PC-9 (cell line): ENCODE measurements around the gene AKR1C1. TPM values are rescaled to one million over a fixed set of nuclear protein-coding genes. Genes with fewer than 3 reads are reported as not detected.
"Not testable (repeated sequence)": the region's sequence is repeated elsewhere in the genome, so short reads cannot be mapped to it uniquely, and the experiment has no call there.

Experiments used
- BruUV-seq: library from RNA; stranded (reverse); fragments of 400-500 nt; replicated peaks from 2 replicates; lab custom pipeline; 2021; lab: Mats Ljungman, UMichigan
- CTCF ChIA-PET: fragments of 300-600 bp; sonication (Branson Sonifier 250); formaldehyde crosslinking; loops from one replicate; lab custom pipeline; 2022; ENCODE audit warnings: antibody characterized with exemption; lab: Charles Lee
- POLR2A ChIA-PET: fragments of 300-600 bp; sonication (Branson Sonifier 250); formaldehyde crosslinking; loops from one replicate; lab custom pipeline; 2022; ENCODE audit warnings: antibody characterized with exemption; ENCODE audit not compliant: unreplicated experiment; lab: Charles Lee
- DNase-seq, 2 experiments: peaks; one replicate each; pipeline versions ENCODE4 v3.0.0 to v3.0.0-alpha.2; 2015 to 2022; ENCODE audit warnings: mixed read lengths in 1 of 2
- H2AFZ ChIP-seq: fragments of 200-600 bp; sonication (generic); 2 replicates; pipeline ENCODE4 v1.8.1; 2017; ENCODE audit warnings: antibody characterized with exemption
- H3F3A ChIP-seq: fragments of 200-600 bp; sonication (generic); 2 replicates; pipeline ENCODE4 v1.8.1; 2017; ENCODE audit warnings: antibody characterized with exemption, mild to moderate bottlenecking, low read depth; ENCODE audit not compliant: insufficient read depth
- H3K27ac ChIP-seq: fragments of 200-600 bp; sonication (generic); 2 replicates; pipeline ENCODE4 v1.6.1; 2016; ENCODE audit warnings: mixed run types
- H3K27me3 ChIP-seq: fragments of 200-600 bp; sonication (generic); 2 replicates; pipeline ENCODE4 v1.6.1; 2016; ENCODE audit warnings: low read depth, mixed run types; ENCODE audit not compliant: insufficient read depth
- H3K36me3 ChIP-seq: fragments of 200-600 bp; sonication (generic); 2 replicates; pipeline ENCODE4 v1.6.1; 2016; ENCODE audit warnings: low read depth, mixed run types
- H3K4me1 ChIP-seq: fragments of 200-600 bp; sonication (generic); replicated peaks from 2 replicates; pipeline ENCODE4 v1.6.1; 2016; ENCODE audit warnings: mixed run types; ENCODE audit not compliant: insufficient read depth
- H3K4me2 ChIP-seq: fragments of 200-600 bp; sonication (generic); 2 replicates; pipeline ENCODE4 v1.6.1; 2017; ENCODE audit warnings: mixed run types
- H3K4me3 ChIP-seq: fragments of 200-600 bp; sonication (generic); 2 replicates; pipeline ENCODE4 v1.6.1; 2016; ENCODE audit warnings: mixed run types
- H3K79me2 ChIP-seq: fragments of 200-600 bp; sonication (generic); 2 replicates; pipeline ENCODE4 v1.6.1; 2017; ENCODE audit warnings: low read depth, mixed run types
- H3K9me2 ChIP-seq: fragments of 200-600 bp; sonication (generic); 2 replicates; pipeline ENCODE4 v1.8.1; 2017; ENCODE audit warnings: mild to moderate bottlenecking; ENCODE audit not compliant: insufficient read depth
- H3K9me3 ChIP-seq: fragments of 200-600 bp; sonication (generic); 2 replicates; pipeline ENCODE4 v1.8.1; 2016; ENCODE audit warnings: low read depth; ENCODE audit not compliant: insufficient read depth
- H4K20me1 ChIP-seq: fragments of 200-600 bp; sonication (generic); 2 replicates; pipeline ENCODE4 v1.8.1; 2017; ENCODE audit not compliant: insufficient read depth
- CTCF ChIP-seq: fragments of 200-600 bp; sonication (generic); conservative IDR thresholded peaks from 2 replicates; pipeline ENCODE4 v1.6.1; 2017; ENCODE audit warnings: mixed run types, antibody characterized with exemption, mild to moderate bottlenecking, moderate library complexity
- EZH2 ChIP-seq: fragments of 200-600 bp; sonication (generic); IDR thresholded peaks from 2 replicates; pipeline ENCODE4 v1.8.0; 2017; ENCODE audit warnings: antibody characterized with exemption, low read depth
- intact Hi-C: fragments of 100-400 bp; cut with micrococcal nuclease; formaldehyde crosslinking; loops from one replicate; pipeline ENCODE4 v1.10.0; 2022; ENCODE audit not compliant: unreplicated experiment
- total RNA-seq: library from RNA; stranded (reverse); gene quantifications from 2 replicates; pipeline ENCODE4 v1.2.3, GENCODE V29; 2021

AKR1C1 gene
- total RNA-seq, 1 experiment from 2014 or later = 1,313 TPM

GRCh38 chr10:4984223-4984622 lies 21.0 kb downstream of the AKR1C1 start:
- Histone ChIP-seq H3K27ac (no peak overlapping the region), H3K79me2 (no peaks in the 10 kb centered on the region), H3K4me1 (peaks cover 6% of the 10 kb centered on the region; the same call in 1 of the 2 replicates), H3K9me3 (no peaks in the 10 kb centered on the region), H2AFZ (no peak overlapping the region), H3K36me3 (peaks cover 10% of the 10 kb centered on the region), H3K9me2 (no peaks in the 10 kb centered on the region), H3K27me3 (no peaks in the 10 kb centered on the region), H3K4me2 (no peak overlapping the region), H3F3A (peaks cover 64% of the 10 kb centered on the region), H4K20me1 (no peaks in the 10 kb centered on the region), H3K4me3 (no peak overlapping the region)
- CTCF ChIA-PET = interaction anchor here (1.3 kb wide), 1 partner anchor 169 kb away, joined by 6 read pairs; no protein-coding TSS in a partner anchor
- intact Hi-C loops = loop anchor here (5.0 to 10.0 kb wide), 3 partner anchors 448 to 1103 kb away; partner anchors contain the start of gene RBM17
- POLR2A ChIA-PET = interaction anchor here (3.7 kb wide), 1 partner anchor 136 kb away, joined by 35 read pairs; no protein-coding TSS in a partner anchor
- DNase-seq = no peak
- TF ChIP-seq EZH2 = no peak
- no peak for TF ChIP-seq CTCF
- BruUV-seq = no TSS peak

- Histone ChIP-seq H3K36me3 (peaks cover 11% of the 10 kb centered on the region), H2AFZ (no peak overlapping the region), H3K9me2 (no peaks in the 10 kb centered on the region), H3K4me1 (peaks cover 6% of the 10 kb centered on the region; the same call in 1 of the 2 replicates), H3K9me3 (no peaks in the 10 kb centered on the region), H3K4me3 (no peak overlapping the region), H3K4me2 (no peak overlapping the region), H3K27ac (peak overlapping the region; percentile 30), H3K79me2 (no peaks in the 10 kb centered on the region), H3K27me3 (no peaks in the 10 kb centered on the region), H3F3A (peaks cover 70% of the 10 kb centered on the region), H4K20me1 (no peaks in the 10 kb centered on the region)
- TF ChIP-seq EZH2 (no peak), CTCF (no peak)
- CTCF ChIA-PET = interaction anchor here (1.0 to 1.3 kb wide), 2 partner anchors 135 to 170 kb away, joined by 6 to 9 read pairs; no protein-coding TSS in a partner anchor
- TSS peak; percentile 10 for BruUV-seq
- POLR2A ChIA-PET = interaction anchor here (0.6 to 3.7 kb wide), 5 partner anchors 15 to 1133 kb away, joined by 3 to 35 read pairs (median 5); no protein-coding TSS in a partner anchor
- DNase-seq = peak; percentile 57 to 82
- intact Hi-C loops = loop anchor here (1.0 to 10.0 kb wide), 4 partner anchors 298 to 1102 kb away; partner anchors contain the start of gene RBM17
These were observed 21.9 kb downstream of the AKR1C1 start for GRCh38 chr10:4984971-4985594.

DNA sequence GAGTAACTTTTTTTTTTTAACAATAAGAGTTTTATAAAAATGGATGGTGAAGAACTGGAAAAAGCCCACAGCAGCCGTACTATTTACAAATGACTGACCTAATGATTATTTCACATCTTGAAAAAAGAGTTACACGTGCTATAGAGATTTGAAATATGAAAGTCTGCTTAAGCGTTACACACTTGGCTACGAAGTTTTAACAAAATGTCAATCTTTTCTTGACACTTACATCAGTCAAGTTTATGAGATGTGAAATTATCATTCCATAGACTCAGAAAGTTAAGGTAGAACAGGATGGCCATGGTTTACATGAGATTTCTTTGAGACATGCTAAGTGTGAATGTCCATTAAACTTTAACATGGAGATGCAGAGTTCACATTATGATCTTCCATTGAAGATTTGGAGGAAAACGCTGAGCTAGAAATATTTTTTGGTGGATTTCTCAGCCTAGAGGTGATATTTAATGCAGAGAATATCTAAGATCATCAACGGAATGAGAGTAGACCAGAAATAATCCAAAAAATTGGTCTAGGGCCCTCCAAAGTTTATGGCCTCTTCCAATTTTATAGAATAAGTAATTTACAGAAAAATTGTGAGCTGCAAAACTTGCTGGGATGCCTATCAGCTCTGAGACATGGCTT lies 24.9 kb downstream of the AKR1C1 start:
- intact Hi-C loops = loop anchor here (10.0 kb wide), 1 partner anchor 627 kb away; no protein-coding TSS in a partner anchor
- peak overlapping the region; percentile 46; the same call in 1 of the 2 replicates for H3K27ac ChIP-seq

More for the DNA sequence above, 24.9 kb downstream of the AKR1C1 start:
- BruUV-seq, H3K4me3 ChIP-seq, H2AFZ ChIP-seq, H3K4me1 ChIP-seq, H3K27me3 ChIP-seq, H3K9me3 ChIP-seq, DNase-seq, H3K4me2 ChIP-seq, H3K9me2 ChIP-seq, H4K20me1 ChIP-seq, POLR2A ChIA-PET, H3K79me2 ChIP-seq: not testable (repeated sequence)
- H3K36me3 ChIP-seq = peaks cover 23% of the 10 kb centered on the region
- H3F3A ChIP-seq = peaks cover 75% of the 10 kb centered on the region
- CTCF ChIA-PET = interaction anchor here (0.6 kb wide), 1 partner anchor 170 kb away, joined by 3 read pairs; no protein-coding TSS in a partner anchor
